Skin of body (tissue), 2 donors: ENCODE measurements around the gene AMFR. TPM values are rescaled to one million over a fixed set of nuclear protein-coding genes. Genes with fewer than 3 reads are reported as not detected.
"Not testable (repeated sequence)": the region's sequence is repeated elsewhere in the genome, so short reads cannot be mapped to it uniquely, and the experiment has no call there.

ENCODE experiments used
- DNase-seq: peaks from one replicate; lab custom pipeline; 2025; lab: John Stamatoyannopoulos, UW
- total RNA-seq: library from RNA; depleted of rRNA; stranded (reverse); fragments of >200 nt; gene quantifications from one replicate; pipeline ENCODE4 v1.2.3, GENCODE V29; 2014

The AMFR gene
- total RNA-seq, 1 donor from 2014 or later: 88.4 TPM

DNA sequence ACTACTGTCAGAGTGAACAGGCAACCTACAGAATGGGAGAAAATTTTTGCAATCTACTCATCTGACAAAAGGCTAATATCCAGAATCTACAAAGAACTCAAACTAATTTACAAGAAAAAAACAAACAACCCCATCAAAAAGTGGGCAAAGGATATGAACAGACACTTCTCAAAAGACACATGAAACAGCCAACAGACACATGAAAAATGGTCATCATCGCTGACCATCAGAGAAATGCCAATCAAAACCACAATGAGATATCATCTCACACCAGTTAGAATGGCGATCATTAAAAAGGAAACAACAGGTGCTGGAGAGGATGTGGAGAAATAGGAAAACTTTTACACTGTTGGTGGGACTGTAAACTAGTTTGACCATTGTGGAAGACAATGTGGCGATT is 28.6 kb downstream of the AMFR start:
- DNase-seq: not testable (repeated sequence)

GRCh38 chr16:56389554-56389953 is 35.8 kb downstream of the AMFR start:
- no peak for DNase-seq

GRCh38 chr16:56388209-56388608 is 37.1 kb downstream of the AMFR start:
- DNase-seq: no peak

DNA sequence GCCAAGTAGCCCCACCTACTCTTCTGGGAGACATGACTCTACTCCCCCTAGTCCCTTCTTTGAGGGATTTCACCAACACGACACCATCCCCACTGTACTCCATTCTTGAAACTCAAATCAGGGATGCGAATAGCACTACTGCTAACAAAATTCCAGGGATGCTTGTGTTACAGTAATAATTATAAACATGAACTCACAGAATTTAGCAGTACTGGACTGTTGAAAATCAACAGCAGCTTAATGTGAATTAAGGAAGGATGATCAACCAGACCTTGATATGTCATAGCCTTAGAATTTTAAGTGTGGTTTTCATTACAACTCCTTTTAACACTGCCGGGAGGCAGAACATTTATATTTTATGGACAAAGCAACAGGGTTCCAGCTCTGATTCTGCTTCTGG is 37.9 kb downstream of the AMFR start:
- DNase-seq: no peak

- DNase-seq: no peak
These were observed 41.1 kb downstream of the AMFR start for GRCh38 chr16:56384074-56384721.

DNA sequence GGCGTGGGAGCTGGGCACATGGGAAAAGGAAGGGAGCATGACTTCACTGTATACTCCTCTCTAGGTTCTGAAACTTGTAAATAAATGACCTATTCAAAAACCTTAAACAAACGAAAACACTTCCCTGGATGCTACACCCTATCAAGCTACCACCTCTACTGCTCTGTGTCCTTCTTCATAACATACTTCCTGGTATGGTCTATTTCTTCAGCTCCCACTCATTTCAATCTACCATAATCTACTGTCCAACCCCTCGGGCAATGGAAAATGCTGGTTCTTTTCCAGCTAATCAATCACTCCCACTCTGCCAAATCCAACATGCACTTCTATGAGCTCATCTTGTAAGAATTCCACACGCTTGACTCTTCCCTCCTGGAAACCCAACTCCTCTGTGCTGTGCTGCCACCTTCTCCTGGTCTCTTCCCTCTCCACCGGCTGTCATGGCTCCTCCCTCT is 42.4 kb downstream of the AMFR start:
- DNase-seq: no peak

- DNase-seq: no peak
These were observed 42.9 kb downstream of the AMFR start for GRCh38 chr16:56382459-56382858.

DNA sequence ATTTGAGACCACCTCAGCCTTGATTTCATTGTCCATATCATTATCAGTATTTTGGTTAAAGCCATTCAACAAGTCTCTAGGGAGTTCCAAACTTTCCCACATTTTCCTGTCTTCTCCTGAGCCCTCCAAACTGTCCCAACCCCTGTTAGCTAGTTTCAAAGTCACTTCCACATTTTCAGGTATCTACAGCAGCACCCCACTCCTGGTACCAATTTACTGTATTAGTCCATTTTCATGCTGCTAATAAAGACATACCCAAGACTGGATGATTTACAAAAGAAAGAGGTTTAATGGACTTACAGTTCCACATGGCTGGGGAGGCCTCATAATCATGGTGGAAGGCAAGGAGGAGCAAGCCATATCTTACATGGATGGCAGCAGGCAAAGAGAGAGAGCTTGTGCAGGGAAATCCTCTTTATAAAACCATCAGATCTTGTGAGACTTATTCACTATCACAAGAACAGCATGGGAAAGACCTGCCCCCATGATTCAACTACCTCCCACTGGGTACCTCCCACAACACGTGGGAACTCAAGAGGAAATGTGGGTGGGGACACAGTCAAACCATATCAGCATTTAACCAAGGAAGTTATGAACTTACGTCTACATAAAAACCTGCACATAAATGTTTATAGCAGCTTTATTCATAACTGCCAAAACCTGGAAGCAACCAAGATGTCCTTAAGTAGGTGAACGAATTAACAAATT is 44.4 kb downstream of the AMFR start:
- DNase-seq: not testable (repeated sequence)

- DNase-seq: not testable (repeated sequence)
These were observed 46.3 kb downstream of the AMFR start for GRCh38 chr16:56379044-56379443.

- not testable (repeated sequence) for DNase-seq
These were observed 49.6 kb downstream of the AMFR start for GRCh38 chr16:56375792-56376191.

DNA sequence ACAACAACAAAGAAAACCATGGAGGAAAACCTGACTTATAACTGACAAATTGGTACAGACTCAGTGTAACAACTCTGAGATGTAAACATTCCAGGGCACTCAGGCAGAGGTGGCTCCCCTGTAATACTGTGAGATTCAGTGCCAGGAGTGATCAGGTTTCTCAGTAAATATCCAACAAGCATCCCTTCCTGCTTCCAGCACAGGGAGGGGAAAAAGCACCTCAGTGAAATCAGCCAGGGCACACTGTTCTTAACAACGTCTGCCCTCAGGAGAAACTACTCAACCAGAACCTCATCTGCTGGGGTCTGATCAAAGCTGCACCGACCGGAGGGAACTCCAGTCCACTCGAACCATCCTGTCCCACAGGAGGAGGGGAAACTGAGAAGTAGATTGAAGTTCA is 52.3 kb downstream of the AMFR start:
- no peak for DNase-seq

- DNase-seq: no peak
These were observed 53.2 kb downstream of the AMFR start for GRCh38 chr16:56372013-56372634.

GRCh38 chr16:56371660-56371937 is 53.7 kb downstream of the AMFR start:
- DNase-seq: no peak

- no peak for DNase-seq
These were observed 54.3 kb downstream of the AMFR start for GRCh38 chr16:56370875-56371659.

DNA sequence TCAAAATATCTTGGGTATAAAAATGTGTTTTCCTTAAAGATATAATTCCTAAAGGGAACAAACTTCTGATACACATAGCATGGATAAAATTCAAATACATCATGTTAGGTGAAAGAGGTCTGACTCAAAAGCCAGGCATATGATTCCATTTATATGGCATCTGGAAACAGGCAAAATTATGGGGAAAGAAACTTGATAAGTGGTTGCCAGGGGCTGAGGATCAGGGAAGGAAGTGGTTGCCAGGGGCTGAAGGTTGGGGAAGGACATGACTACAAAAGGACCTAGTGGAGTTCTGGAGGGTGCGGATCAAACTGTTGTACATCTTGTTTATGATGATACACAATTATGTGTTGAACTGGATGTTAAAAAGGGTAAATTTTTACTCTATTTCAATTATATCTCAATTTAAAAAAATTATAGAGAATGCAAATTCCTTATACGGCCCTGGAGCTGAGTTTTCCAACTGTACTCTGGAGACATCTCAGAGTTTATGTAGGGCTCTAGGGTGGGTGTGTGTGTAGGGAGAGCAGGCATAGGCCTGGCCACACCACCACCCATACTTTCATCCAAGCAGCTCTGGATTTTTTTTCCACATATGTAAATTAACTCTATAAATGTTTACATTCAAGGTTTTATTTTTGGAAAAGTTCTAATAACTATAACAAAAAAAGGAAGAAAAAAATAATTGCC is 55.0 kb downstream of the AMFR start:
- DNase-seq: no peak

GRCh38 chr16:56369202-56369601 is 56.1 kb downstream of the AMFR start:
- DNase-seq: no peak

GRCh38 chr16:56368545-56368944 is 56.8 kb downstream of the AMFR start:
- DNase-seq: no peak

DNA sequence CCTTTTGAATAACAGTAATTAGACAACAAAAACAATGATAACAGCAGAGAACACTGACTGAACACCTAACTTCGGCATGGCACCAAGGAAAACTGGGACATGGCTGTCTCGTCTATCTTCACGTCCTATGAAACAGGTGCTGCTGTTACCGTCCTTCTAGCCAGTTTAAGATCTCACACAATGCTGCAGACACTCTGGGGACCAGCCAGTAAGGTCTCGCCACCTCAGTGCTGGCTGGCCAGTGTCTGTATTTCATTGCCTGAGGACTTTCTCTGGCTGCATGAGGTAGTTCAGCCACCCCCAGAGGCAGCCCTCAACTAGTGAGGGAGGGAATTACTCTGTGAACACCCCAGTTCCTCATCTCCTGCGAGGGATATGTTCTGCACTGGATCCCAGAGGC is 57.6 kb downstream of the AMFR start:
- DNase-seq: no peak

GRCh38 chr16:56366945-56367344 is 58.4 kb downstream of the AMFR start:
- DNase-seq: no peak

DNA sequence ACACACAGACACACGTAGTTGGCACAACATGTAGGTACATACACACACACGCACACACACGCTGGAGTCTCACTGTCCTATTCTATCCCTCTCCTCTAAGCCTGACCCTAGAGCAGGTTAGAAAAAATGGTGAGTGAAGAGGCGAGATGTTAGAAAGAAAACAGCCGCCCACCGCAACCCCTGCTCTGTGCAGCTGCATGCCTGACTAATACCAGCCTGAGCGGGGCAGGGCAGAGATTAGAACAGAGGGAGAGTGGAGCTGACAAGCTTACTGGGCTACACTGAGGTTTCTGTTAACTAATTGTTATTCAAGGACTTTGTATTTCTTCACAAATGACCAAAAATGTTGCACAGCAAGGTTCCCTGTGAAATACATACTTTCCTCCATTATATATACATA is 59.8 kb downstream of the AMFR start:
- DNase-seq: no peak

GRCh38 chr16:56364865-56365264 is 60.5 kb downstream of the AMFR start:
- no peak for DNase-seq
